GM21360 (cell line): ENCODE measurements around the gene AMFR.
"Not testable (repeated sequence)": the region's sequence is repeated elsewhere in the genome, so short reads cannot be mapped to it uniquely, and the experiment has no call there.

Experiments
- ATAC-seq: cut with Tn5 transposase; IDR thresholded peaks from one replicate; pipeline ENCODE4 v1.9.1; 2021; ENCODE audit warnings: mild to moderate bottlenecking, moderate library complexity; ENCODE audit not compliant: unreplicated experiment

AMFR gene

GRCh38 chr16:56396724-56397123 is 28.6 kb downstream of the AMFR start:
- ATAC-seq: not testable (repeated sequence)

- ATAC-seq: no peak
These were observed 35.8 kb downstream of the AMFR start for GRCh38 chr16:56389554-56389953.

GRCh38 chr16:56388209-56388608 is 37.1 kb downstream of the AMFR start:
- no peak for ATAC-seq

- no peak for ATAC-seq
These were observed 37.9 kb downstream of the AMFR start for GRCh38 chr16:56387396-56387795.

- ATAC-seq: no peak
These were observed 41.1 kb downstream of the AMFR start for GRCh38 chr16:56384074-56384721.

GRCh38 chr16:56382901-56383355 is 42.4 kb downstream of the AMFR start:
- no peak for ATAC-seq

- no peak for ATAC-seq
These were observed 42.9 kb downstream of the AMFR start for GRCh38 chr16:56382459-56382858.

- not testable (repeated sequence) for ATAC-seq
These were observed 44.4 kb downstream of the AMFR start for GRCh38 chr16:56380778-56381485.

GRCh38 chr16:56379044-56379443 is 46.3 kb downstream of the AMFR start:
- not testable (repeated sequence) for ATAC-seq

- not testable (repeated sequence) for ATAC-seq
These were observed 49.6 kb downstream of the AMFR start for GRCh38 chr16:56375792-56376191.

GRCh38 chr16:56373003-56373402 is 52.3 kb downstream of the AMFR start:
- ATAC-seq: no peak

GRCh38 chr16:56372013-56372634 is 53.2 kb downstream of the AMFR start:
- no peak for ATAC-seq

GRCh38 chr16:56371660-56371937 is 53.7 kb downstream of the AMFR start:
- ATAC-seq: no peak

- ATAC-seq: no peak
These were observed 54.3 kb downstream of the AMFR start for GRCh38 chr16:56370875-56371659.

GRCh38 chr16:56370185-56370874 is 55.0 kb downstream of the AMFR start:
- no peak for ATAC-seq

GRCh38 chr16:56369202-56369601 is 56.1 kb downstream of the AMFR start:
- no peak for ATAC-seq

GRCh38 chr16:56368545-56368944 is 56.8 kb downstream of the AMFR start:
- ATAC-seq: no peak

- ATAC-seq: no peak
These were observed 57.6 kb downstream of the AMFR start for GRCh38 chr16:56367764-56368163.

GRCh38 chr16:56366945-56367344 is 58.4 kb downstream of the AMFR start:
- no peak for ATAC-seq

- ATAC-seq: no peak
These were observed 59.8 kb downstream of the AMFR start for GRCh38 chr16:56365552-56365951.

GRCh38 chr16:56364865-56365264 is 60.5 kb downstream of the AMFR start:
- no peak for ATAC-seq
